Activated gamma-delta T cell treated with anti-CD3 and anti-CD28 coated beads, Interleukin-2, amount 50 U/mL, for 16 hours (primary cell): ENCODE data around the gene PLXDC2.
"Not testable (repeated sequence)": the region's sequence is repeated elsewhere in the genome, so short reads cannot be mapped to it uniquely, and the experiment has no call there.

Experiments
- DNase-seq: peaks from one replicate; pipeline ENCODE4 v3.0.0-alpha.2; 2020; ENCODE audit warnings: low read depth

Gene PLXDC2

GRCh38 chr10:20202337-20202736 is 386.1 kb downstream of the PLXDC2 start:
- no peak for DNase-seq

- no peak for DNase-seq
These were observed 391.4 kb downstream of the PLXDC2 start for GRCh38 chr10:20207653-20208052.

GRCh38 chr10:20209098-20209497 is 392.9 kb downstream of the PLXDC2 start:
- DNase-seq: not testable (repeated sequence)

- no peak for DNase-seq
These were observed 399.4 kb downstream of the PLXDC2 start for GRCh38 chr10:20215547-20216152.

- DNase-seq: no peak
These were observed 405.1 kb downstream of the PLXDC2 start for GRCh38 chr10:20221356-20221755.

- no peak for DNase-seq
These were observed 412.5 kb downstream of the PLXDC2 start for GRCh38 chr10:20228729-20229128.

GRCh38 chr10:20232079-20232705 is 416.0 kb downstream of the PLXDC2 start:
- DNase-seq: no peak

- no peak for DNase-seq
These were observed 417.2 kb downstream of the PLXDC2 start for GRCh38 chr10:20233423-20233822.

- DNase-seq: no peak
These were observed 418.3 kb downstream of the PLXDC2 start for GRCh38 chr10:20234579-20234978.

- DNase-seq: no peak
These were observed 420.9 kb downstream of the PLXDC2 start for GRCh38 chr10:20237091-20237570.

- no peak for DNase-seq
These were observed 421.4 kb downstream of the PLXDC2 start for GRCh38 chr10:20237586-20237985.

- DNase-seq: no peak
These were observed 424.4 kb downstream of the PLXDC2 start for GRCh38 chr10:20240643-20241042.

GRCh38 chr10:20247454-20247853 is 431.2 kb downstream of the PLXDC2 start:
- no peak for DNase-seq

GRCh38 chr10:20247891-20248708 is 431.9 kb downstream of the PLXDC2 start:
- DNase-seq: no peak

- no peak for DNase-seq
These were observed 437.8 kb downstream of the PLXDC2 start for GRCh38 chr10:20254078-20254477.

- DNase-seq: no peak
These were observed 438.3 kb downstream of the PLXDC2 start for GRCh38 chr10:20254497-20254896.

- DNase-seq: no peak
These were observed 440.7 kb downstream of the PLXDC2 start for GRCh38 chr10:20256969-20257368.

- DNase-seq: no peak
These were observed 441.2 kb downstream of the PLXDC2 start for GRCh38 chr10:20257422-20257821.

- DNase-seq: no peak
These were observed 448.9 kb downstream of the PLXDC2 start for GRCh38 chr10:20265146-20265545.

GRCh38 chr10:20267734-20268133 is 451.5 kb downstream of the PLXDC2 start:
- no peak for DNase-seq

GRCh38 chr10:20271490-20271889 is 455.3 kb downstream of the PLXDC2 start:
- no peak for DNase-seq

GRCh38 chr10:20272608-20273007 is 456.4 kb downstream of the PLXDC2 start:
- DNase-seq: no peak

GRCh38 chr10:20274571-20274970 is 458.3 kb downstream of the PLXDC2 start:
- no peak for DNase-seq
